Activated T-helper 9 cell treated with anti-CD3 and anti-CD28 coated beads, Interleukin-2, amount 50 U/mL, for 16 hours (primary cell): ENCODE measurements around the gene FRMD4B.
"Not testable (repeated sequence)": the region's sequence is repeated elsewhere in the genome, so short reads cannot be mapped to it uniquely, and the experiment has no call there.

Experiments
- DNase-seq: peaks from one replicate; pipeline ENCODE4 v3.0.0-alpha.2; 2020; ENCODE audit warnings: low read depth

Gene FRMD4B

DNA sequence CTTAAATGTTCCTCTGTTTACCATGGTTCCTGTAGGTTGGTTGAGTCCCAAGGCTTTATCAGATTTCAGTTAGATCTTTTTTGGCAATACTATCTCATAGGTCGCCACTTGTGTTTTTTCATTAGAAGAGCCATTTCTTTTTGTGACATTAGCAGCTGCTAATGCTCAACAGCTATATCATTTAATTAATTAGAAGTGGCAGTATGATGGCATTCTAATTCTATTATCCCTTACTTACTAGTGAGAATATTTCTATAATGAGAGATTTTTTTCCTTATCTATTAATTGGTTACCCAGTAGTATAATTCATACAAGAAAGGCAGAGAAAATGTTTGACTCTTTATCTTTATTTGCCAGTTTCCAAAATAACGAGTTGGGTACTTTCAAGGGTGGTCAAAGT lies 25.2 kb downstream of the FRMD4B start:
- no peak for DNase-seq

DNA sequence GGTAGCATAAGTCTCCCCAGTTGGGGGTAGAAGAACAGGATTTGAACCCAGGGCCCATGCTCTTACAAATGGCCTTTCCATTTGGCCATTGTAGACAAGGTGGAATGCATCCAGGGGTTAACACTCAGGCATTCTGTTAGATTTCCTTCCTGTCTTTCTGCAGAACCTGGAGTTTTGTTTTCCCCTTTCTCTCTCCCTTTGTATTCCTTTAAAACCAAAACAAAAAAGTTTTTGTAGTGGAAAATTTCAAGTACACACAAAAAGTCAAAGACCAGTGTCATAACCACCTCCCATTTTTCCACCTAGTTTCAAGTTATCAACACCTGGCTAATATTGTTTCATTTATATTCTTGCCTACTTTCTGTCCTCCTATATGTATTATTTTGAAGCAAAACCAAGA lies 26.0 kb downstream of the FRMD4B start:
- no peak for DNase-seq

DNA sequence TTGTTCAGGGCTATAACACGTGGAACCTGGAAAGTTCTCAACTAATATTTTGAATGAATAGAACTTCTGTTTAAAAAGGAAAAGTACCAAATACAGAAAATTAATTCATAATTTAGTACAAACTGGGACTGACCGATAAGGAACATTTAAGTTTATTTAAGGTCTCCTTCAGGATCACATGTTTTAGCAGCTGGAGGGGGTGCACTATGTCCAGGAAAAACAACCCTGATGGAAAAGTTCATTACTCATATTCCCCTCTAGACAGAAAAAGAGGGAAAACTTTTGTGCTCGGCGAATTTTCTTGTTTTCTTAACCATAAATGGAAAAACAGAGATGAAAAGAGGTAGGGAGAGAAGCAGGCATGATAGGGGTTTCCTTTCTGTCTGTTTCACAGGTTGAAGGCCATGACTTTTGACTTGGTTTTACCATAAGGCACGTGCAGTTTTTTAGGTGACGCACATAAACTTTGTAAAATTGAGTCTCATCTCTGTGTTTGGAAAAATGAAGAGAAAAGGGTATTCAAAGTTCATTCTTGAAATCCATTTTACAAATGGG lies 26.5 kb downstream of the FRMD4B start:
- DNase-seq, result no peak

DNA sequence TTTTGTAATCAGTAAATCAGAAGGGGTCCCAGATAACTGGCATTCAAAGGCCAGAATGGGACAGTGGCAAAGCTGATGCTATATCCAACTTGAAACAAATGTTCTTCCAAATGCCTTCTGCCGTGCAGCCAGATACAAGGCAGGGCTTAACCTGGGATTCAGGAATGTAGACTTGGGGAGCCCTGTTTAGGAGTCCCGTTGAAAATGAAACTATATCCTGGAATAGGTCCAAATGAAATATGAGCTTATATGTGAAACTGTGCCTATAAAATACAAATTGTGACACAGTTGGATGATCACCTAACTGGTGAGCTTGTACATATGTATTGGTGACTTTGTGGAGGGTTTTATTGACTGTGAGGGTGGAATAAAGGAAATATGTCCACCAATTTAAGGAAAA lies 28.7 kb downstream of the FRMD4B start:
- no peak for DNase-seq

DNA sequence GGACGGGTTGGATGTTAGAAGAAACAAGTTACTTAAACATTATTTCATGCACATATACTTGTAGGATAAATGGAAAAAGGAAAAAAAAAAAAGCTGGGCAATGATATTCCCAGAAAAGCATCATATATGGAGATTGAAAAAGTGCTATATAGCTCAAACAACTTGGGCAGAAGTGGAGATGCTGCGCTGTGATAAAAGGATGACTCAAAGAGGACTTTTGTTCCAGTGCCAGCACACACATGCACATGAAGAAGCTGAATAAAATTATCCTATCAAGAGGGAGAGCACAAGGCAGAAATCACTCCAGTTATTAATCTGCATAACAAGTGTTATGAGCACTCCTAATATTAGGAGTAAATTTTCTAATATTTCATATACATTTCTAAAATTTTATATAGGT lies 30.9 kb downstream of the FRMD4B start:
- DNase-seq, result no peak

DNA sequence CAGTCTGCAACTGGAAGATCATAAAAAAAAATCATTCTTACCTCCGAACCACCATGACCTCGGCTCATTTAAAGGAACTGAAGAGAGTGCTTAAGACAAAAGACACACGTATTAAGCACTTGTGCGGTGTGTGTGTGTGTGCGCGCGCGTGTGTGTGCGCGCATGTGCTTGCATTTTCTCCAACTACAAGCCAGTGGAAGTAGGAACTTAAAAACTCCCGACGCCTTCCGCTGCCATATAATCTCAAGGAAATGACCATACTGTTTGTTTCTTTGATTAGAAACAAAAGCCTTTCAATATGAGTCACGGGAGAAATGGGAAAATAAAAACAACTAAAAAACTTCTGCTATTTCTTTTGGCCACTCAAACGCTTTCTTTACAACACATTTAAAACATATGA lies 32.4 kb downstream of the FRMD4B start:
- DNase-seq, result no peak

DNA sequence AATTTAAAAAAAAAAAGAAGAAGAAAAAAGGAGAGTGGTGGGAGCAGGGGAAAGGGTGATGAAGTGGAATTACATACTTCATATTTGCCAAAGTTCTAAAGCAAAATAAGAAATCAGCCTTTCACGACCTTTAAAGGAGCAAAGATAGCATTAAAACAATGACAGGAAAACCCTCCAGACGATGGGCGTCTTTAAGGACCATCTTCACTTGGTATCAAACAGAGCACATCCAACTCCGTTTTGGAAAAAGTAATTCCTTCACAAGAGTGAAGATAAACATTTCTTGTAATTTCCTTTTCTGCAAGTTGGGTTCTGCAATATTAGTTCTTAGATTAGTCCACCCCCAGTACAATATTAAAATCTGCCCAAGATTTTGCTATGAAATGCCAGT lies 32.8 kb downstream of the FRMD4B start:
- DNase-seq, result no peak

DNA sequence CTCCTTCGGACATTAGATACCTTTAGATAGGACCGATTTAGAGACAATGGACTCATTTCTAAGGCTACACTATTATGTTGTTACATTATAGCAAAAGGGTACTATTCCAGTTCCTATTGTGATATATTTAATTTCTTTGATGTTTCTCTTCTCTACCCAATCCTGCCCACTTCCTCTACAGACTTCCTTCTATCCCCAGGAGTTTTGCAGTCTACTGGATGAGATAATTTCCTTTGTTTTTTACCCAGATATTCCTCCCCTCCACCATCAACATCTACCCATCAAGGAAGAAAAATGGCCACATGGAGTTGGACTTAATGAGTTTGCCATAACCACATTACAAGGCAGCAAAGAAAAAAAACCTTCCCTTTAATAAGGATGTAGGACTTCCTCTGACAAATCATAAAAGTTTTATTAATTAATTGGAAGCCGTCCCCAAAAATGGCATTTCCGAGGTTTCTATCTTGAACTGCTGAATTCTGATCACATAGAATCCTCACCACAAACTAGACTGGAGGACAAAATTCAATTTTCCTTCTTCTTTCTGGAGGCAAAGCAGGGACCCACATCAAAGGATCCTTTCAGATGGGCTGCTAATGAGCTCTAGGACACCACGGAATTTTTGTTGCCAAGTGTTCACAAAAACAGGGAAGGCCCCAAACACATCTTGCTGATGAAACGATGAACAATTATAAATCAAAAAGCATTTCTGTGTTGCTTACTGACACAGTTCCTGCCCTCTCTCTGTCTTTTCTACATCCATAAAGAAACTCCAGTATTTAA lies 33.4 kb downstream of the FRMD4B start:
- no peak for DNase-seq

DNA sequence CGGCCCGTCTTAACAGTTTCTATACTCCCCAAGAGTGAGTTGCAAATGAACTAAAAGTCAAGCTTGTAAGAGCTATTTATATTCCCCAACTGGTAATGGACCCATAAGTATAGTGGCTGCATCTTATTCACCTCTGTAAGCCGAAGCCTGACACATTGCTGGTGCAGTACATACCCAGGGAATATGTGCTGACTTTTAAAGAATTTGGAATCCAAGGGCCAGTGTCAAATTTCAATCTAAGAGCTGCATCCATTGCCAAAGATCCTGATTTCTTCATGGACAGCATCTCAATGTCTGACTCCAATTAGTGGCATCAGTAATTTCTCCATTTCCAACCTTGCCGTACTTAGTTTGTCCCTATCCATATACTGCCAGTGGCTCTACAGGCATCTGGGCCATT lies 42.0 kb downstream of the FRMD4B start:
- DNase-seq, result no peak

DNA sequence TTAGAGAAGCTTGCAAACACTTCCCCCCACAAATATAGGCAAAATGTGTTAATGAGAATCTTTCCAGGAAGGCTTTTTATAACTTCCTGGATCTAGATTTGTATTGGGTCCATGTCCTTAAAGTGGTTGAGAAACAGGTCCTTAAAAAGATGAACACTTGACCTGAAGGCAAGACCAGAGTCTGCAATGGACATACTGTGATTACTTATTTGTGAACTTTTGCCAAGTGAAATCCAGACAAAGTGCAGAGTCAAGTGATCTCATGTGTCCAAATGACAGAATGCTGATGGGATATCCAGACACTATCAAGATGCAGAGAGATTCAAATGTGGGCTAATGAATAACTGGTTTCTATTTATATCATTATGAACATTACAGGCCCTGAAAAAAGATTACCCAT lies 43.8 kb downstream of the FRMD4B start:
- DNase-seq, result no peak

DNA sequence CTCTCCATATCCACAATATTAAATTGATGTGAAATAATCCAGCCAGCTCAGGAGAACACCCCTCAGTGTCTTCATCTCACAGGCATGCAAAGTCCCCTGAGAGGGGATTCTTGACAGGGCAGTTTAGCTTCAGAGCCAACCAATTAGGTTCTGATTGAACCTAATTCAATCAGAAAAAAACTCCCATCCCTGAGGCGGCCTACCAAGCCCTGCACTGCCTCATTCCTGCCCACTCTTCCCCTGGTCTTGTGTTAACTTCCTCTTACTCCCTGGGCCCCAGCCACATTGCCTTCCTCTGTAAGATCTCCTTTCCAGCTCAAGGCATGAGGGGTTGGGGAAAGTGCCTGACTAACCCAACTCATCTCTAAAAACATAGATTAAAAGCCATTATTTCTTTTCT lies 46.1 kb downstream of the FRMD4B start:
- no peak for DNase-seq

DNA sequence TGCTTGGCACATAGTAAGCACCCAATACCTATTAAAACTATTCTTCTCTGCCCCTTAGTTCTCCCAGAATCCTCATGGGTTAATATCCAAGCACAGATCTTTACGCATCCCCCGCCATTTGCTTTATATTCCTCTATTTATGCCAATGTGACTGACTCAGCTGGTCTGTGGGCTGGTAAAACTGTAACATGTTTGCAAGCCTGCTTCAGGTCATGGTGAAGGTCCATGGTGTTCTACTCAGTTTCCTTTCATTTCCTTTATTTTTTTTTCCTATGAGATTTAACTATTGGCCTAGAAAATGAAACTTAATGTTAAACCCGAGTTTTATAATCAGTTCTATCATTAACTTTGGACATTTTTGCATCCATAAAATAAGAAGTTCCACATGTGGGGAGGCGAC lies 47.0 kb downstream of the FRMD4B start:
- DNase-seq, result no peak

DNA sequence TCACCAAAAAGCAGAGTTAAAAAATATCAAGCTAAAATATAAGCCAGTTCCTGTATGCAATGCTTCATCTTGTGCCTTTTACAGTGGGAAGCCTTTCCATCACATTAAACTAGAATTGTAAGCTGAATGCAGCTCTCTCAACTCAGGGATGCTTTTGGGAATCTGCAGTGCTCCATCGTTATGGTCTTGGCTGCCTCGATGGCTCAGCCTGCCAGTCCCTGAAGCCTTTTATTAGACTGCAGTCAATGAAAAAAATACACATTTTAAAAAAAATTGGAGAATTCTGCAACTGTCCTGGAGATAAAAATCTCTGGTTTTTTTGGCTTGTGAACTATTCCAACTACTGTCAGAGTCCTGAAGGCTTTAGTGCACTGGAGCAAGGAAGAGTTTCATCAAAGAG lies 53.0 kb downstream of the FRMD4B start:
- DNase-seq, result no peak

DNA sequence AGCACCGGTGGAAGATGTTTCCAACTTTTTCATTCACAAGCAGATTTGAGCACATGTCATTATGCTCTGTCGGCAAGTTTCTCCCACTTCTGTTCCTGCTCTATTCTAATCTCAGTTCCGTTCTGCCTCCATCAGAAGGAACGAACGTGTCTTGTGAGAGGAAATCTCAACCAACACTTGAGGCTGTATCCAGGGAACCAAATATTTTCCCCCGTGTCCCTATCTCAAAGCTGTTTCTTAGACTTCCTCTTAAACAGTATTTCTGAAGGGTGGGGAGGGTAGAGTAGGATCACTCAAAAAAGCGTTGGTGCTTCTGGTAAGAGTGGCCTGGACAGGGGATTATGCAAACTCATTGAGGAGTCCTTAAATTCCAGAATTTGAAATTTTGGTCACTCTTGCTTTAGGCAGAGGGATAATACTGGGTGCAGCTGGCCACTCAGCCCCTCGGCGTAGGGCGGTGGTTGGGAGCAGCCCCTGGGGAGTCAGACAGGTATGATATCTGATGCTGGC lies 54.9 kb downstream of the FRMD4B start:
- no peak for DNase-seq

DNA sequence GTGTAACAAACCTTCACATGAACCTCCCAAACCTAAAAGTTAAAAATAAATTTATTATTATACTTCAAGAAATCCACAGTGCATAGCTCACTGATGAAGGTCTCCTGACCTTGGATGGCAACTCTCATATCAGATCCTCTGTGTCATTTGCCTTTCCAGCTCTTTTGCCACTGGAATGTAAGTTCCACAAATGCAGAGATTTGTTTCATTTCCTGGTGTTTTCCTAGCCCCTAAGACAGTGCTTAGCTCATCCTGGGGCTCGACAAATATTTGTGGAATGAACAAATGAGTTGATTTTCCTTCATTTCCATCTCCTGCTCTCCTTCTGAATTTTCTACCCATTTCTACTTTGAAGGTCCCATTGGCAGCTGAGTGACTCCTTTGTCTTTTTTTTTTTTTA lies 56.0 kb downstream of the FRMD4B start:
- DNase-seq, result no peak

DNA sequence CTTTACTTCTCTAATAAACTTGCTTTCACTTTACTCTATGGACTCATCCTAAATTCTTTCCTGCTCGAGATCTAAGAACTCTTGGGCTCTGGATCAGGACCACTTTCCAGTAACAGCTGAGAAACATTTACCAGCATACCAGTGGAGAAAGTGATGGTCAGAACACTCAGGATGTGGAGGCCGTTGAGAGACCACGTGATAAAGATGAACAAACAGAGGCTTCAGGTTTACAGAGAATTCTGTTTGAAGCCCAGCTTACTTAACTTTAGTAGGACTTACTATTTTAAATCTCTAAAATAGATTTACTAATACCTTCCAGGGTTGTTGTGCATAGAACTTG lies 57.0 kb downstream of the FRMD4B start:
- DNase-seq, result no peak

DNA sequence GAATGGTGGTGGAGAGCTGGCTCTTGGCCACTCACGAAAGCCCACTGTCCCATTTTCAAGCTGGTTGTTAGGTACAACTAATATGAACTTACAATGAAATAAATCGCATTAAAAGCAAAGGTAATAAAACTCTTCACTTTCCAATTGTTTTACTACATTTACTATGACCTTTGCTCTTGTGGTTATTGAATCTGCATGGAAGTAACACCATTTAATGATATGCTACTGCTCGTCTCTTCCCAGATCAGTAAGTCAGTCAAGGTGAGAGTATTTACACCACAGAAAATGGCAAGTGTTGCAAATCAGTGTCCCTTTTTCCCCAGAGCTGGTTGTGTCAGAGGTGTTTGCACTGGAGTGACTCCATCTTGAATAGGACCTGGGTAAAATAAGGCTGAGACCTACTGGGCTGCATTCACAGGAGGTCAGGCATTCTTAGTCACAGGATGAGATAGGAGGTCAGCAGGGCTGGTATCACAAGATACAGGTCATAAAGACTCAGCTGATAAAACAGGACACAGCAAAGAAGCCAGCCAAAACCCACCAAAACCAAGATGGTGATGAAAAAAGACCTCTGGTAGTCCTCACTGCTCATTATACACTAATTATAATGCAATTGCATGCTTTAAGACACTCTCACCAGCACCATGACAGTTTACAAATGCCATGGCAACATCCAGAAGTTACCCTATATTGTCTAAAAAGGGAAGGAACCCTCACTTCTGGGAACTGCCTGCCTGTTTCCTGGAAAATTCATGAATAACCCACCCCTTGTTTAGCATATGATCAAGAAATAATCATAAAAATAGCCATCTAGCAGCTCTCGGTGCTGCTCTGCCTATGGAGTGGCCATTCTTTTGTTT lies 57.6 kb downstream of the FRMD4B start:
- DNase-seq, result no peak

DNA sequence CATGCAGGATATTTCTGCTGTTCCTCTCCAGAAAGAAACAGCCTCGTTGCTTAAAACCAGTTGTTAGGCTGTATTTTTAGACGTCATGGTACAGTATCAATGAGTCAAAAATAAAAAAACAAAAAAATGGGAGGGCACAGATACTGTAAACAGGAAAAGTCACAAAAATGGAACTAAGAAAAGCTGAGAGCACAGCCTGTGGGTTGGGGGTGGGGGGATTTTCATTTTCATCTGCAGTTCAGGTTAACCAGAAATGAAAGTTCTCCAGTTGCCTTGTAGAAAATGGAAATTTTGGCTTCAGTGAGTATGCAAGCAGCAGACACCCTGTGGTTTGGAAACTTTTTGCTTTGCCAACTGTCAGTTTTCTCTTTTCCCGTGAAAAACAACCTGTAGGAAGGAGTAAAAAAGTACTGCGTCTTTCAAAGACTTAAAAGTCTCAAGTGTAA lies 59.0 kb downstream of the FRMD4B start:
- peak; percentile 45 for DNase-seq

DNA sequence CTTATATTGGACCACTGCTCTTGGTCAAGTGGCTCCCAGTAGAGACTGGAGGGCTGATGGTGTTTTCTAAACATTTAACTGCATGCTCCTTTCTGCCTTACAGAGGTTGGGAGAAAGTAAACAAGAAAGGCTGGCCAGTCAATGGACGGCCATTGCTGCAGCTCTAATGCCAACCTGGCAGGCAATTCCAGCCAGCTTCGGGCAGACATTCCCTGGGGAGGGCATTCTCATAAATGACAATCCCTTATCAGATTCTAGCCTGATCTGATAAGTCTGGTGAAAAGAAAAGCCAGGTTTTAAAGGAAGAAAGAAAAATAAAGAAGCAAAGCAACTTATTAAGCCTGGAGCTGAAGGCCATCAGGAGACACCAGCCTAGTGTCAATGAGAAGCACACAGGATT lies 60.7 kb downstream of the FRMD4B start:
- no peak for DNase-seq

DNA sequence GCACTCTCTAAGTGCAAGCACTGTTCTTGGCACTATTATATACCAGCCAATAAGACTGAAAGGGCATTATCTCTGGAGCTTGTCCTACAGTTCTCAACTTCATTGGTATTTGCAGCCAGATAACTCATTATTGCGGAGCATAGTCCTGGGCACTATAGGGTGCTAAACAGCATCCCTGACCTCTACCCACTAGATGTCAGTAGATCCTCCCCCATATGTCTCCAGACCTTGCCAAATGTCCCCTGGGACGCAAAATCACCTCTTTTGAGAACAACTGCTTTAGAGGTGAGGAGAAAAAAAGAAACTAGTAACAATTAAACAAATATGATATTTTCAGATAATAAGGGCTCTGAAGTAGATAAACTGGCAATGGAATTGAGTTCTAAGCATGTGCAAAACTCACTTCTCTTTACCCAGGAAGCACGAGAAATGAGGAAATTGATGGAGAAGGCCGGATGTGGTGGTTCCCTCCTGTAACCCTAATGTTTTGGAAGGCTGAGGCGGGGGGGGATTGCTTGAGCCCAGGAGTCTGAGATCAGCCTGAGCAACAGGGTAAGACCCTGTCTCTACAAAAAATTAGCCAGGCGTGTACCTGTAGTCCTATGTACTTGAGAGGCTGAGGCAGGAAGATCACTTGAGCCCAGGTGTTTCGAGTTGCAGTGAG lies 61.4 kb downstream of the FRMD4B start:
- no peak for DNase-seq

DNA sequence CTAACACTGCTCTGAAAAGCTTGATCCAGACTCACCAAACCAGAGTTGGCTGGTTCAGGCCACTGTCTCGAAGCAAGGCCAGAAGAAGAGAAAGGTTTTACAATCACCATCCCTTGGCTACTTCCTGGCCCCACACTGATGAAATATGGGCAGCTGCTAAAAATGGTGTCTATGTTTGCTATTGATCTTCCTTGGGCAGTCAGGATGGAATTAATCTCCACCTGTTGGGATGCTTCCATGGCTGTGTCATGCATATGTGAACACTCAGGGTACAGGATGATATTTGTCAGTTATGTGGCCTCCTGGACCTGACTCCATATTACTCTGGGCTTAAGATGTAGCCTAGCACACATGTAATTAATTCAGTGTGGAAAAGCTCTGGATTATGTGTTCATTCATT lies 61.9 kb downstream of the FRMD4B start:
- no peak for DNase-seq

DNA sequence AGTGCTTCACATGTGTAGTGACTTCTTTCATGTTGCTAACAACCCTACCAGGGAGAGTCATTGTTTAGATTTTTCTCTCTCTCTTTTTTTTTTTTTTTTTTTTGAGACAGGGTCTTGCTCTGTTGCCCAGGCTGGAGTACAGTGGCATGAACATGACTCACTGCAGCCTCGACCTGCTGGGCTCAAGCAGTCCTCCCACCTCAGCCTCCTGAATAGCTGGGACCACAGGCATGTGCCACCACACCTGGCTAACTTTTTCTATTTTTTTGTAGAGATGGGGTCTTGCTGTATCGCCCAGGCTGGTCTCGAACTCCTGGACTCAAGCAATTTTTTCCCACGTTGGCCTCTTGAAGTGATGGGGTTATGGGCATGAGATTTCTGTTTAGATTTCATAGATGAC lies 63.4 kb downstream of the FRMD4B start:
- not testable (repeated sequence) for DNase-seq

DNA sequence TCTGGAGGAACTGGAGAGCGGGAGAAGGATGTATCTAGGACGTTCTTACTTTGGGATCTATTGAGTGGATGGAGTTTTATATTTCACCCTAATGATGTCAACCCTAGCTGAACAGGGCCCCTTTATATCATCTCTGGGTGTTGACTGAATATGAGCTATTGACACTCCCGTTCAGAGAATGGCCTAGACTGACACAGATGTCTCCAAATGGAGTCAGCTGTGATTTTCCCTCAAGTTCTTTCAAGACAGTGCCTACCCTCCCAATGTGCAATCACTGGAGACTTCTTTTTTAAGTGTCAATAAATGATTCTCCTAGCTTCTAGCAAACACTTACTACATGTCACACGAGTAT lies 63.8 kb downstream of the FRMD4B start:
- DNase-seq, result no peak
